Adrenal gland (tissue), 12 donors: ENCODE results near the gene ITIH2. TPM values are rescaled to one million over a fixed set of nuclear protein-coding genes. Genes with fewer than 3 reads are reported as not detected.

Source experiments
- DNase-seq, 7 donors: peaks; one replicate each; pipeline ENCODE4 v3.0.0-alpha.2; 2019 to 2020
- H3K27ac ChIP-seq, 5 donors: fragments of 200-600 bp; sonication (generic) in 4 of 5; 1 replicate in 3 of 5; 2 replicates in 2 of 5; pipeline versions ENCODE4 v1.5.1 to v1.8.0; 2016 to 2020; ENCODE audit warnings: mild to moderate bottlenecking in 1 of 5
- H3K27me3 ChIP-seq: fragments of 200-600 bp; 2 replicates; pipeline ENCODE4 v1.8.0; 2021
- H3K36me3 ChIP-seq, 2 donors: fragments of 200-600 bp; replicated peaks in 1 of 2; 1 replicate in 1 of 2; 2 replicates in 1 of 2; pipeline versions ENCODE4 v1.5.1 to v1.8.0; 2018 to 2022
- H3K4me1 ChIP-seq, 2 donors: fragments of 200-600 bp; replicated peaks in 1 of 2; 1 replicate in 1 of 2; 2 replicates in 1 of 2; pipeline versions ENCODE4 v1.5.1 to v1.8.0; 2018 to 2021
- H3K4me3 ChIP-seq, 4 donors: fragments of 200-600 bp; sonication (generic) in 3 of 4; one replicate each; pipeline ENCODE4 v1.5.1; 2016 to 2018
- H3K9me3 ChIP-seq, 3 donors: fragments of 200-600 bp; sonication (generic) in 1 of 3; replicated peaks in 1 of 3; 1 replicate in 2 of 3; 2 replicates in 1 of 3; pipeline versions ENCODE4 v1.5.1 to v1.8.0; 2016 to 2021
- CTCF ChIP-seq, 6 experiments: fragments of 450-650 bp in 4 of 6; fragments of 200-600 bp in 2 of 6; sonication (generic) in 1 of 6; IDR thresholded peaks; 1 replicate in 5 of 6; 2 replicates in 1 of 6; pipeline versions ENCODE4 v1.5.1 to v1.8.0; 2016 to 2021; ENCODE audit warnings: antibody characterized with exemption in 6 of 6, mild to moderate bottlenecking in 2 of 6, moderate library complexity in 1 of 6
- POLR2A ChIP-seq, 2 donors: fragments of 450-650 bp; IDR thresholded peaks; one replicate each; pipeline ENCODE4 v1.6.1; 2017; ENCODE audit warnings: antibody characterized with exemption in 2 of 2, mild to moderate bottlenecking in 2 of 2, moderate library complexity in 1 of 2
- WGBS, 4 donors: extraction: QIAGEN DNeasy Blood & Tissue Kit in 2 of 4; methylation state at CpG; one replicate each; pipeline versions ENCODE4 v1.1.5 to v1.1.7; 2013 to 2017; 5-methylcytosine and 5-hydroxymethylcytosine counted together
- intact Hi-C, 2 donors: fragments of 100-400 bp; cut with DNase I; formaldehyde crosslinking; loops; one replicate each; pipeline versions ENCODE4 v1.14.1 to v1.15.0; 2022 to 2023
- polyA plus RNA-seq, 3 donors: library from polyadenylated mRNA; stranded (reverse); fragments of 200-250 nt in 2 of 3; fragments of 350-450 nt in 1 of 3; fragmentation: Illumina TruSeq in 1 of 3; extraction: RNeasy Lipid Tissue Mini Kit (QIAGEN cat#74804) in 1 of 3; gene quantifications; one replicate each; pipeline ENCODE4 v1.2.3, GENCODE V29; 2013 to 2014
- total RNA-seq, 9 donors: library from RNA; depleted of rRNA in 4 of 9; stranded (reverse); fragments of >200 nt in 4 of 9; fragments of 120-200 nt in 1 of 9; fragmentation: NEBNext Ultra II Directional in 1 of 9; extraction: Animal tissue kit (Norgen Biotek cat#: 25700) in 1 of 9; gene quantifications; one replicate each; pipeline versions ENCODE4 v1.1.0 to v1.2.4, GENCODE V29; 2013 to 2023
- donor health status: healthy with polysubstance abuse.
- donor health status: Bipolar disorder and iron deficiency.
- donor health status: DM: yes; HTN: yes; CAD: no.
- donor health status: DM: no; HTN: no; CAD: no.
- donor health status: DM: no; HTN: no; CAD: no.
- donor health status: DM: yes; HTN: yes; CAD: no.

ITIH2 gene
- total and polyA plus RNA-seq, 12 donors = 0.03 to 1.6 (median 0.22) TPM; not detected in 1

- 65 to 81% (median 76%) methylated on average over 3 of the region's 3 CpGs for WGBS, 4 donors
- no peak overlapping the region for H3K27ac ChIP-seq
- no peaks in the 10 kb centered on the region for H3K4me1 ChIP-seq
- no peak overlapping the region for H3K4me3 ChIP-seq
- no peak for TF ChIP-seq CTCF (IDR thresholded peaks at IDR 0.05)
- no peak for TF ChIP-seq POLR2A (IDR thresholded peaks at IDR 0.05)
- no peaks in the 10 kb centered on the region for H3K36me3 ChIP-seq
- intact Hi-C loops = no loop called here
- DNase-seq = no peak
- no peaks in the 10 kb centered on the region for H3K27me3 ChIP-seq
- H3K9me3 ChIP-seq = peaks cover 0 to 5% (median 0%) of the 10 kb centered on the region in 3 donors
These were observed 6.6 kb upstream of the ITIH2 start for GRCh38 chr10:7696545-7696944.

- H3K27ac ChIP-seq = no peak overlapping the region
These were observed 5.7 kb upstream of the ITIH2 start for GRCh38 chr10:7697426-7697825.

GRCh38 chr10:7700577-7701125 lies 2.5 kb upstream of the ITIH2 start:
- Histone ChIP-seq H3K9me3 (no peaks in the 10 kb centered on the region), H3K27ac (no peak overlapping the region), H3K4me3 (no peak overlapping the region), H3K27me3 (no peaks in the 10 kb centered on the region), H3K36me3 (no peaks in the 10 kb centered on the region), H3K4me1 (no peaks in the 10 kb centered on the region)
- TF ChIP-seq POLR2A (IDR thresholded peaks at IDR 0.05) = no peak
- TF ChIP-seq CTCF (IDR thresholded peaks at IDR 0.05) = no peak
- 40 to 62% (median 54%) methylated on average over 2 of the region's 2 CpGs for WGBS, 4 donors
- intact Hi-C loops = no loop called here
- no peak for DNase-seq

More at GRCh38 chr10:7697426-7697825, 5.7 kb upstream of the ITIH2 start:
- Histone ChIP-seq H3K4me1 (no peaks in the 10 kb centered on the region), H3K9me3 (peaks cover 0 to 5% (median 0%) of the 10 kb centered on the region in 3 donors), H3K27me3 (no peaks in the 10 kb centered on the region), H3K36me3 (no peaks in the 10 kb centered on the region), H3K4me3 (no peak overlapping the region)
- intact Hi-C loops = no loop called here
- TF ChIP-seq POLR2A (IDR thresholded peaks at IDR 0.05) (no peak), CTCF (IDR thresholded peaks at IDR 0.05) (no peak)
- no peak for DNase-seq
- WGBS, 4 donors = 84 to 91% (median 88%) methylated on average over 6 to 8 of the region's 8 CpGs

- 81 to 88% (median 86%) methylated on average over 8 of the region's 8 CpGs for WGBS, 4 donors
These were observed 1.9 kb upstream of the ITIH2 start for GRCh38 chr10:7701158-7701742.

More at GRCh38 chr10:7701158-7701742, 1.9 kb upstream of the ITIH2 start:
- Histone ChIP-seq H3K27me3 (no peaks in the 10 kb centered on the region), H3K4me3 (no peak overlapping the region), H3K27ac (no peak overlapping the region), H3K9me3 (no peaks in the 10 kb centered on the region), H3K4me1 (no peaks in the 10 kb centered on the region), H3K36me3 (no peaks in the 10 kb centered on the region)
- intact Hi-C loops = no loop called here
- TF ChIP-seq CTCF (IDR thresholded peaks at IDR 0.05) = no peak
- TF ChIP-seq POLR2A (IDR thresholded peaks at IDR 0.05) = no peak
- DNase-seq = no peak
